GM23338 (cell line): Measurements from ENCODE around the gene OR2T1. TPM values are rescaled to one million over a fixed set of nuclear protein-coding genes. Genes with fewer than 3 reads are reported as not detected.

ENCODE experiments used
- ATAC-seq: fragments of 200-7000 bp; cut with Tn5 transposase; 3 replicates; pipeline ENCODE4 v1.9.1; 2020
- DNase-seq: peaks from one replicate; pipeline ENCODE4 v3.0.0-alpha.2; 2015; ENCODE audit warnings: low spot score
- H2AFZ ChIP-seq: fragments of 200-600 bp; sonication (generic); 2 replicates; pipeline ENCODE4 v1.8.0; 2016; ENCODE audit warnings: antibody characterized with exemption, mild to moderate bottlenecking, moderate library complexity
- H3F3A ChIP-seq: fragments of 200-600 bp; sonication (generic); replicated peaks from 2 replicates; pipeline ENCODE4 v1.8.0; 2017; ENCODE audit warnings: antibody characterized with exemption, mixed run types, low read depth
- H3K27ac ChIP-seq: fragments of 200-600 bp; sonication (generic); 2 replicates; pipeline ENCODE4 v1.6.1; 2016; ENCODE audit warnings: low read depth
- H3K27me3 ChIP-seq: fragments of 200-600 bp; sonication (generic); 2 replicates; pipeline ENCODE4 v1.8.0; 2016; ENCODE audit warnings: mild to moderate bottlenecking, mixed run types, moderate library complexity; ENCODE audit not compliant: insufficient read depth
- H3K36me3 ChIP-seq: fragments of 200-600 bp; sonication (generic); 2 replicates; pipeline ENCODE4 v1.8.0; 2016; ENCODE audit warnings: mild to moderate bottlenecking; ENCODE audit not compliant: insufficient read depth
- H3K4me1 ChIP-seq: fragments of 200-600 bp; sonication (generic); 2 replicates; pipeline ENCODE4 v1.8.0; 2016; ENCODE audit warnings: mild to moderate bottlenecking, moderate library complexity; ENCODE audit not compliant: insufficient read depth
- H3K4me2 ChIP-seq: fragments of 200-600 bp; sonication (generic); 2 replicates; pipeline ENCODE4 v1.7.1; 2017; ENCODE audit warnings: mixed run types
- H3K4me3 ChIP-seq: fragments of 200-600 bp; sonication (generic); 2 replicates; pipeline ENCODE4 v1.6.1; 2016; ENCODE audit warnings: mixed run types
- H3K79me2 ChIP-seq: fragments of 200-600 bp; sonication (generic); replicated peaks from 2 replicates; pipeline ENCODE4 v1.8.0; 2017; ENCODE audit warnings: mild to moderate bottlenecking; ENCODE audit not compliant: insufficient read depth
- H3K9me2 ChIP-seq: fragments of 200-600 bp; sonication (generic); 2 replicates; pipeline ENCODE4 v1.8.0; 2017; ENCODE audit not compliant: insufficient read depth
- H4K20me1 ChIP-seq: fragments of 200-600 bp; sonication (generic); replicated peaks from 2 replicates; pipeline ENCODE4 v1.8.0; 2017; ENCODE audit warnings: mild to moderate bottlenecking; ENCODE audit not compliant: insufficient read depth
- H3K27ac Mint-ChIP-seq: 2 replicates; pipeline ENCODE4 v1.8.0; 2020; ENCODE audit warnings: inconsistent platforms, mild to moderate bottlenecking, moderate library complexity, mixed read lengths
- H3K27me3 Mint-ChIP-seq: 3 replicates; pipeline ENCODE4 v1.8.0; 2022; ENCODE audit warnings: low read depth, mild to moderate bottlenecking, moderate library complexity, mixed read lengths, inconsistent platforms; ENCODE audit not compliant: insufficient read depth, poor library complexity
- H3K36me3 Mint-ChIP-seq: 3 replicates; pipeline ENCODE4 v1.8.0; 2021; ENCODE audit warnings: low read depth, mild to moderate bottlenecking, inconsistent platforms, moderate library complexity, mixed read lengths
- H3K4me1 Mint-ChIP-seq: 3 replicates; pipeline ENCODE4 v1.8.0; 2020; ENCODE audit warnings: mild to moderate bottlenecking, inconsistent platforms, mixed read lengths
- H3K4me3 Mint-ChIP-seq: 3 replicates; pipeline ENCODE4 v1.8.0; 2021; ENCODE audit warnings: moderate library complexity, mild to moderate bottlenecking, inconsistent platforms, mixed read lengths
- H3K9me3 Mint-ChIP-seq: 3 replicates; pipeline ENCODE4 v1.8.0; 2020; ENCODE audit warnings: moderate library complexity, mild to moderate bottlenecking, inconsistent platforms, mixed read lengths
- CREB1 ChIP-seq: fragments of 250-450 bp; sonication (Bioruptor Pico); IDR thresholded peaks from 2 replicates; pipeline ENCODE4 v1.5.0; 2020; ENCODE audit warnings: low read depth, mild to moderate bottlenecking, moderate library complexity
- EZH2 ChIP-seq: fragments of 200-600 bp; sonication (generic); IDR thresholded peaks from one replicate; pipeline ENCODE4 v1.8.0; 2017; ENCODE audit warnings: antibody characterized with exemption, mild to moderate bottlenecking, low read depth; ENCODE audit not compliant: unreplicated experiment
- EZH2phosphoT487 ChIP-seq: fragments of 200-600 bp; sonication (generic); IDR thresholded peaks from one replicate; pipeline ENCODE4 v1.8.1; 2018; ENCODE audit warnings: antibody characterized with exemption; ENCODE audit not compliant: unreplicated experiment
- JUNB ChIP-seq: IDR thresholded peaks from one replicate; pipeline ENCODE4 v1.6.1; 2016; ENCODE audit warnings: antibody characterized with exemption; ENCODE audit not compliant: unreplicated experiment
- NANOG ChIP-seq: IDR thresholded peaks from 2 replicates; pipeline ENCODE4 v1.6.1; 2016; ENCODE audit warnings: antibody characterized with exemption, borderline replicate concordance
- POLR2AphosphoS5 ChIP-seq: IDR thresholded peaks from 2 replicates; pipeline ENCODE4 v1.6.1; 2016; ENCODE audit warnings: antibody characterized with exemption, low read depth
- REST ChIP-seq: IDR thresholded peaks from one replicate; pipeline ENCODE4 v1.6.1; 2018; ENCODE audit warnings: antibody characterized with exemption; ENCODE audit not compliant: unreplicated experiment
- STAT1 ChIP-seq: IDR thresholded peaks from one replicate; pipeline ENCODE4 v1.6.1; 2016; ENCODE audit warnings: antibody characterized with exemption; ENCODE audit not compliant: unreplicated experiment
- ZNF114 ChIP-seq: fragments of 250-450 bp; sonication (Bioruptor Pico); IDR thresholded peaks from 2 replicates; pipeline ENCODE4 v1.5.0; 2020; ENCODE audit warnings: mild to moderate bottlenecking, moderate library complexity
- ZNF331 ChIP-seq: fragments of 250-450 bp; sonication (Bioruptor Pico); IDR thresholded peaks from 2 replicates; pipeline ENCODE4 v1.5.0; 2020; ENCODE audit warnings: low read depth, mild to moderate bottlenecking, moderate library complexity
- ZNF462 ChIP-seq: fragments of 250-450 bp; sonication (Bioruptor Pico); IDR thresholded peaks from 2 replicates; pipeline ENCODE4 v1.5.0; 2020; ENCODE audit warnings: mild to moderate bottlenecking, moderate library complexity
- polyA plus RNA-seq: library from polyadenylated mRNA; unstranded; fragments of >200 nt; fragmentation: Nextera tagmentation; extraction: Ambion mirVana; gene quantifications from 2 replicates; pipeline ENCODE4 v1.2.1, GENCODE V29; 2016
- total RNA-seq: library from RNA; depleted of rRNA; stranded (reverse); fragments of >200 nt; shearing (Covaris generic); gene quantifications from 2 replicates; pipeline ENCODE4 v1.2.3, GENCODE V29; 2014
- TF ChIP-seq, protein P1 (sequence below), 2 experiments: fragments of 200-600 bp in 1 of 2; sonication (generic) in 1 of 2; conservative IDR thresholded peaks; 2 replicates each; pipeline versions ENCODE4 v1.5.1 to v1.6.1; 2016 to 2017; ENCODE audit warnings: antibody characterized with exemption in 2 of 2, low read depth in 2 of 2, mild to moderate bottlenecking in 2 of 2, moderate library complexity in 1 of 2
- TF ChIP-seq, protein P2 (sequence below): IDR thresholded peaks from 2 replicates; pipeline ENCODE4 v1.6.1; 2016; ENCODE audit warnings: antibody characterized with exemption

The OR2T1 gene
- total and polyA plus RNA-seq, 2 experiments from 2014 or later = not detected

GRCh38 chr1:248406721-248407692 lies 4.2 kb downstream of the OR2T1 start:
- peaks cover 87% of the 10 kb centered on the region for H3K9me3 Mint-ChIP-seq

More at GRCh38 chr1:248406721-248407692, 4.2 kb downstream of the OR2T1 start:
- no peak overlapping the region for H3K4me3 Mint-ChIP-seq
- Histone ChIP-seq H4K20me1 (no peaks in the 10 kb centered on the region), H3K79me2 (no peaks in the 10 kb centered on the region), H3K36me3 (peaks cover 15% of the 10 kb centered on the region), H3K4me2 (no peak overlapping the region), H3K4me3 (no peak overlapping the region), H3K9me2 (no peaks in the 10 kb centered on the region), H3F3A (no peaks in the 10 kb centered on the region), H2AFZ (no peak overlapping the region), H3K4me1 (no peaks in the 10 kb centered on the region), H3K27ac (no peak overlapping the region), H3K27me3 (no peaks in the 10 kb centered on the region)
- no peaks in the 10 kb centered on the region for H3K4me1 Mint-ChIP-seq
- H3K36me3 Mint-ChIP-seq = peaks cover 37% of the 10 kb centered on the region
- no peak overlapping the region for H3K27ac Mint-ChIP-seq
- TF ChIP-seq CREB1 (CRISPR knock-in tag) (no peak), JUNB (no peak), NANOG (no peak), STAT1 (no peak), POLR2AphosphoS5 (no peak), ZNF331 (no peak), REST (no peak), EZH2 (no peak), EZH2phosphoT487 (no peak), ZNF462 (CRISPR knock-in tag) (no peak), ZNF114 (CRISPR knock-in tag) (no peak)
- TF ChIP-seq, protein P1, sequence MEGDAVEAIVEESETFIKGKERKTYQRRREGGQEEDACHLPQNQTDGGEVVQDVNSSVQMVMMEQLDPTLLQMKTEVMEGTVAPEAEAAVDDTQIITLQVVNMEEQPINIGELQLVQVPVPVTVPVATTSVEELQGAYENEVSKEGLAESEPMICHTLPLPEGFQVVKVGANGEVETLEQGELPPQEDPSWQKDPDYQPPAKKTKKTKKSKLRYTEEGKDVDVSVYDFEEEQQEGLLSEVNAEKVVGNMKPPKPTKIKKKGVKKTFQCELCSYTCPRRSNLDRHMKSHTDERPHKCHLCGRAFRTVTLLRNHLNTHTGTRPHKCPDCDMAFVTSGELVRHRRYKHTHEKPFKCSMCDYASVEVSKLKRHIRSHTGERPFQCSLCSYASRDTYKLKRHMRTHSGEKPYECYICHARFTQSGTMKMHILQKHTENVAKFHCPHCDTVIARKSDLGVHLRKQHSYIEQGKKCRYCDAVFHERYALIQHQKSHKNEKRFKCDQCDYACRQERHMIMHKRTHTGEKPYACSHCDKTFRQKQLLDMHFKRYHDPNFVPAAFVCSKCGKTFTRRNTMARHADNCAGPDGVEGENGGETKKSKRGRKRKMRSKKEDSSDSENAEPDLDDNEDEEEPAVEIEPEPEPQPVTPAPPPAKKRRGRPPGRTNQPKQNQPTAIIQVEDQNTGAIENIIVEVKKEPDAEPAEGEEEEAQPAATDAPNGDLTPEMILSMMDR (conservative IDR thresholded peaks at IDR 0.05; ENCODE audit: low read depth in 2 of 2) = no peak
- TF ChIP-seq, protein P2, sequence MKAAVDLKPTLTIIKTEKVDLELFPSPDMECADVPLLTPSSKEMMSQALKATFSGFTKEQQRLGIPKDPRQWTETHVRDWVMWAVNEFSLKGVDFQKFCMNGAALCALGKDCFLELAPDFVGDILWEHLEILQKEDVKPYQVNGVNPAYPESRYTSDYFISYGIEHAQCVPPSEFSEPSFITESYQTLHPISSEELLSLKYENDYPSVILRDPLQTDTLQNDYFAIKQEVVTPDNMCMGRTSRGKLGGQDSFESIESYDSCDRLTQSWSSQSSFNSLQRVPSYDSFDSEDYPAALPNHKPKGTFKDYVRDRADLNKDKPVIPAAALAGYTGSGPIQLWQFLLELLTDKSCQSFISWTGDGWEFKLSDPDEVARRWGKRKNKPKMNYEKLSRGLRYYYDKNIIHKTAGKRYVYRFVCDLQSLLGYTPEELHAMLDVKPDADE = no peak
- DNase-seq (no peak), ATAC-seq (no peak)
- H3K27me3 Mint-ChIP-seq = peaks cover 5% of the 10 kb centered on the region
